ENCODE data around the gene COX4I2.

The COX4I2 gene

GRCh38 chr20:31693987-31694661, 56.4 kb downstream of the COX4I2 start:
- no peak for FAIRE-seq
- no peak for DNase-seq (ENCODE audit: low spot score)

All from RCC 7860 (cell line).